Upper lobe of left lung (tissue), 4 donors: ENCODE data around the gene CCDC13.

ENCODE experiments used
- CTCF ChIP-seq, 6 experiments: fragments of 450-650 bp in 4 of 6; fragments of 200-600 bp in 2 of 6; sonication (generic) in 2 of 6; IDR thresholded peaks; one replicate each; pipeline ENCODE4 v1.5.1; 2016 to 2019; ENCODE audit warnings: antibody characterized with exemption in 6 of 6
- POLR2A ChIP-seq, 4 donors: fragments of 450-650 bp; IDR thresholded peaks; one replicate each; pipeline ENCODE4 v1.5.1; 2016 to 2017; ENCODE audit warnings: antibody characterized with exemption in 4 of 4, mild to moderate bottlenecking in 2 of 4
- POLR2AphosphoS5 ChIP-seq, 2 donors: sonication (generic); formaldehyde crosslinking; IDR thresholded peaks; one replicate each; pipeline ENCODE4 v1.5.1; 2017; ENCODE audit warnings: antibody characterized with exemption in 2 of 2

DNA sequence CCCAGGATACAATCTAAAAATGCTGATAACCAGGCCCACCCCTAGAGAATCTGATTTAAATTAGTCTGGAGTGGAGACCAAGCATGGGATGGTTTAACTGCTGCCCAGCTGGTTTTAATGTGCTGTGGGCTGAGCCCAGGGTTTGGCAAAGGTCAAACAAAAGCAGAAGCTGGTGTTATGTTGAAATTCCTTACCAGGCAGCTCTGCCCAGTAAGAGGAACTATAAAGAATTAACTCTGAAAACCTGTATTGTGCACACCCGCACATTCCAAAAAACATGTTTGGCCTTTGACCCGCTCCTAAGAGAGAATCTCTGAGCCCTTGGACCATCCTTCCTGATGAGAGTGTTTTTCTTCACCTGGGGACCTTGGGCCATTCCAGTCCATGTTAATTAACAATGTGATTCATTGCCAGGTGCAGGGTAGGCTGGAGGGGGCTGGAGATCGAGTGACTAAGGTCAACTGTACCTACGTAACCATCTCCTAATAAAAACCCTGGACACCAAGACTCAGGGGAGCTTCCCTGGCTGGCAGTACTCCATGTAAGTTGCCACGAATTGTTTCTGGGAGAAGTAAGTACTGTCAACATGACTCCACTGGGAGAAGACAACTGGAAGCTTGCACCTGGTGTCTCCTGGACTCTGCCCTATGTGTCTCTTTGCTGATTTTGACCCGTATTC is 10.9 kb downstream of the CCDC13 start:
- TF ChIP-seq POLR2A (IDR thresholded peaks at IDR 0.05) (no peak), CTCF (IDR thresholded peaks at IDR 0.05) (no peak), POLR2AphosphoS5 (IDR thresholded peaks at IDR 0.05) (no peak)
